GM18507 (cell line): Measurements from ENCODE around the gene SDK2.
"Not testable (repeated sequence)": the region's sequence is repeated elsewhere in the genome, so short reads cannot be mapped to it uniquely, and the experiment has no call there.

Experiments
- DNase-seq: peaks from one replicate; pipeline ENCODE4 v3.0.0; 2011; ENCODE audit warnings: low read depth; ENCODE audit not compliant: insufficient read length; ENCODE audit errors: extremely low spot score
- FAIRE-seq: peaks from 2 replicates; lab custom pipeline; 2011; peaks lifted over from hg19 to GRCh38; lab: Jason Lieb, UNC

Gene SDK2

GRCh38 chr17:73335591-73336407 lies 308.4 kb downstream of the SDK2 start:
- no peak for FAIRE-seq
- no peak for DNase-seq

- FAIRE-seq, result no peak
Measured at GRCh38 chr17:73334771-73335513, 309.3 kb downstream of the SDK2 start.

GRCh38 chr17:73333445-73333844 lies 310.8 kb downstream of the SDK2 start:
- DNase-seq, FAIRE-seq: not testable (repeated sequence)

More at GRCh38 chr17:73334771-73335513, 309.3 kb downstream of the SDK2 start:
- DNase-seq, result no peak

- FAIRE-seq (no peak), DNase-seq (no peak)
Measured at GRCh38 chr17:73331060-73331459, 313.2 kb downstream of the SDK2 start.

- FAIRE-seq (no peak), DNase-seq (no peak)
Measured at GRCh38 chr17:73327676-73328075, 316.6 kb downstream of the SDK2 start.

- FAIRE-seq (no peak), DNase-seq (no peak)
Measured at GRCh38 chr17:73325527-73325842, 318.8 kb downstream of the SDK2 start.

- no peak for FAIRE-seq
- DNase-seq, result no peak
Measured at GRCh38 chr17:73324711-73325526, 319.3 kb downstream of the SDK2 start.

GRCh38 chr17:73324160-73324475 lies 320.1 kb downstream of the SDK2 start:
- no peak for FAIRE-seq
- no peak for DNase-seq

GRCh38 chr17:73323409-73324159 lies 320.7 kb downstream of the SDK2 start:
- no peak for DNase-seq
- no peak for FAIRE-seq

GRCh38 chr17:73320601-73321264 lies 323.5 kb downstream of the SDK2 start:
- DNase-seq (no peak), FAIRE-seq (no peak)

GRCh38 chr17:73319766-73320165 lies 324.5 kb downstream of the SDK2 start:
- no peak for DNase-seq
- FAIRE-seq, result no peak

GRCh38 chr17:73318836-73319235 lies 325.4 kb downstream of the SDK2 start:
- DNase-seq (no peak), FAIRE-seq (no peak)

- DNase-seq (no peak), FAIRE-seq (no peak)
Measured at GRCh38 chr17:73318427-73318813, 325.8 kb downstream of the SDK2 start.

- no peak for FAIRE-seq
- no peak for DNase-seq
Measured at GRCh38 chr17:73317513-73318426, 326.5 kb downstream of the SDK2 start.

- FAIRE-seq, result peak; percentile 80
- DNase-seq, result no peak
Measured at GRCh38 chr17:73316919-73317505, 327.2 kb downstream of the SDK2 start.

- no peak for FAIRE-seq
- DNase-seq, result no peak
Measured at GRCh38 chr17:73315471-73315870, 328.8 kb downstream of the SDK2 start.

GRCh38 chr17:73313526-73314127 lies 330.6 kb downstream of the SDK2 start:
- DNase-seq (no peak), FAIRE-seq (no peak)
